Mononuclear cell (primary cell): ENCODE results near the gene RSRP1. TPM values are rescaled to one million over a fixed set of nuclear protein-coding genes. Genes with fewer than 3 reads are reported as not detected.
A peak's percentile ranks its signal among the peaks of the same experiment; 100 is the strongest.
"Not testable (repeated sequence)": the region's sequence is repeated elsewhere in the genome, so short reads cannot be mapped to it uniquely, and the experiment has no call there.

ENCODE experiments used
- H3K27me3 ChIP-seq: 2 replicates; pipeline ENCODE4 v1.6.0; 2011; ENCODE audit warnings: low read length, control low read depth; ENCODE audit not compliant: insufficient read depth
- H3K4me1 ChIP-seq: 2 replicates; pipeline ENCODE4 v1.5.1; 2011; ENCODE audit warnings: mild to moderate bottlenecking, low read length, control low read depth; ENCODE audit not compliant: insufficient read depth
- H3K4me3 ChIP-seq: 2 replicates; pipeline ENCODE4 v1.5.1; 2011; ENCODE audit warnings: mild to moderate bottlenecking, low read length, moderate library complexity
- H3K9me3 ChIP-seq: 2 replicates; pipeline ENCODE4 v1.5.1; 2011; ENCODE audit warnings: low read depth, mild to moderate bottlenecking, control low read depth, low read length
- total RNA-seq: library from RNA; depleted of rRNA; stranded (reverse); fragments of >200 nt; gene quantifications from one replicate; pipeline ENCODE4 v1.2.3, GENCODE V29; 2012

Gene RSRP1
- total RNA-seq, 1 donor, result 292 TPM

GRCh38 chr1:25267288-25268142, 20.3 kb upstream of the RSRP1 start:
- H3K4me3 ChIP-seq, result peak overlapping the region; percentile 46
- H3K9me3 ChIP-seq, H3K27me3 ChIP-seq, H3K4me1 ChIP-seq: not testable (repeated sequence)

GRCh38 chr1:25266554-25267287, 19.5 kb upstream of the RSRP1 start:
- peak overlapping the region; percentile 46 for H3K4me3 ChIP-seq
- H3K27me3 ChIP-seq, H3K4me1 ChIP-seq, H3K9me3 ChIP-seq: not testable (repeated sequence)

- peaks cover 14% of the 10 kb centered on the region for H3K4me1 ChIP-seq
- not testable (repeated sequence) for H3K9me3 ChIP-seq, H3K4me3 ChIP-seq, H3K27me3 ChIP-seq
Measured at GRCh38 chr1:25260336-25260735, 13.1 kb upstream of the RSRP1 start.

GRCh38 chr1:25259813-25260212, 12.6 kb upstream of the RSRP1 start:
- not testable (repeated sequence) for H3K4me3 ChIP-seq, H3K27me3 ChIP-seq, H3K9me3 ChIP-seq
- H3K4me1 ChIP-seq, result peaks cover 14% of the 10 kb centered on the region

- Histone ChIP-seq H3K4me3 (no peak overlapping the region), H3K9me3 (no peaks in the 10 kb centered on the region), H3K27me3 (no peaks in the 10 kb centered on the region), H3K4me1 (peaks cover 14% of the 10 kb centered on the region)
Measured at GRCh38 chr1:25257196-25257595, 9.9 kb upstream of the RSRP1 start.

- H3K4me1 ChIP-seq, result peaks cover 14% of the 10 kb centered on the region
- H3K27me3 ChIP-seq, result no peaks in the 10 kb centered on the region
- H3K4me3 ChIP-seq, result no peak overlapping the region
- no peaks in the 10 kb centered on the region for H3K9me3 ChIP-seq
Measured at GRCh38 chr1:25256578-25256965, 9.3 kb upstream of the RSRP1 start.

- no peaks in the 10 kb centered on the region for H3K9me3 ChIP-seq
- peaks cover 14% of the 10 kb centered on the region for H3K4me1 ChIP-seq
- no peak overlapping the region for H3K4me3 ChIP-seq
- no peaks in the 10 kb centered on the region for H3K27me3 ChIP-seq
Measured at GRCh38 chr1:25255706-25256577, 8.7 kb upstream of the RSRP1 start.

- Histone ChIP-seq H3K9me3 (no peaks in the 10 kb centered on the region), H3K4me3 (no peak overlapping the region), H3K27me3 (no peaks in the 10 kb centered on the region), H3K4me1 (no peaks in the 10 kb centered on the region)
Measured at GRCh38 chr1:25253911-25254310, 6.7 kb upstream of the RSRP1 start.

GRCh38 chr1:25247829-25248754, 838 bp upstream of the RSRP1 start:
- Histone ChIP-seq H3K4me1 (peaks cover 32% of the 10 kb centered on the region), H3K27me3 (no peaks in the 10 kb centered on the region), H3K9me3 (no peaks in the 10 kb centered on the region), H3K4me3 (peak overlapping the region; percentile 99)

GRCh38 chr1:25246600-25247023, 642 bp downstream of the RSRP1 start:
- H3K4me3 ChIP-seq, result peak overlapping the region; percentile 99
- no peaks in the 10 kb centered on the region for H3K27me3 ChIP-seq
- no peaks in the 10 kb centered on the region for H3K9me3 ChIP-seq
- H3K4me1 ChIP-seq, result peaks cover 39% of the 10 kb centered on the region

GRCh38 chr1:25245809-25246599, 1.2 kb downstream of the RSRP1 start:
- Histone ChIP-seq H3K9me3 (no peaks in the 10 kb centered on the region), H3K4me3 (peak overlapping the region; percentile 99), H3K27me3 (no peaks in the 10 kb centered on the region), H3K4me1 (peaks cover 43% of the 10 kb centered on the region)

GRCh38 chr1:25245393-25245792, 1.9 kb downstream of the RSRP1 start:
- no peaks in the 10 kb centered on the region for H3K27me3 ChIP-seq
- no peaks in the 10 kb centered on the region for H3K9me3 ChIP-seq
- peak overlapping the region; percentile 99 for H3K4me3 ChIP-seq
- H3K4me1 ChIP-seq, result peaks cover 49% of the 10 kb centered on the region

- H3K9me3 ChIP-seq, result no peaks in the 10 kb centered on the region
- peaks cover 63% of the 10 kb centered on the region for H3K4me1 ChIP-seq
- no peaks in the 10 kb centered on the region for H3K27me3 ChIP-seq
- no peak overlapping the region for H3K4me3 ChIP-seq
Measured at GRCh38 chr1:25243907-25244306, 3.3 kb downstream of the RSRP1 start.
